NCI-H2029 (cell line): ENCODE results near the gene AGMO.

Experiments used
- DNase-seq: peaks from one replicate; lab custom pipeline; 2025; lab: John Stamatoyannopoulos, UW

AGMO gene

GRCh38 chr7:15218261-15218660, 343.6 kb downstream of the AGMO start:
- no peak for DNase-seq

GRCh38 chr7:15215616-15216015, 346.2 kb downstream of the AGMO start:
- no peak for DNase-seq

GRCh38 chr7:15214976-15215375, 346.8 kb downstream of the AGMO start:
- DNase-seq = no peak

- DNase-seq = no peak
Measured at GRCh38 chr7:15213093-15213492, 348.7 kb downstream of the AGMO start.

- no peak for DNase-seq
Measured at GRCh38 chr7:15209429-15209828, 352.4 kb downstream of the AGMO start.

- no peak for DNase-seq
Measured at GRCh38 chr7:15204421-15204820, 357.4 kb downstream of the AGMO start.

GRCh38 chr7:15199482-15199881, 362.3 kb downstream of the AGMO start:
- no peak for DNase-seq

- no peak for DNase-seq
Measured at GRCh38 chr7:15197042-15197977, 364.5 kb downstream of the AGMO start.

- DNase-seq = no peak
Measured at GRCh38 chr7:15178065-15178464, 383.8 kb downstream of the AGMO start.

- no peak for DNase-seq
Measured at GRCh38 chr7:15176089-15176488, 385.7 kb downstream of the AGMO start.

GRCh38 chr7:15175152-15175551, 386.7 kb downstream of the AGMO start:
- no peak for DNase-seq

- no peak for DNase-seq
Measured at GRCh38 chr7:15174485-15174884, 387.3 kb downstream of the AGMO start.

GRCh38 chr7:15168489-15168888, 393.3 kb downstream of the AGMO start:
- DNase-seq = no peak

- no peak for DNase-seq
Measured at GRCh38 chr7:15167912-15168311, 393.9 kb downstream of the AGMO start.

- DNase-seq = no peak
Measured at GRCh38 chr7:15166620-15167019, 395.2 kb downstream of the AGMO start.

- no peak for DNase-seq
Measured at GRCh38 chr7:15159261-15159660, 402.6 kb downstream of the AGMO start.

GRCh38 chr7:15158141-15158810, 403.5 kb downstream of the AGMO start:
- DNase-seq = no peak
